WI38 (cell line): Measurements from ENCODE around the gene GTF2B.
"Not testable (repeated sequence)": the region's sequence is repeated elsewhere in the genome, so short reads cannot be mapped to it uniquely, and the experiment has no call there.

Source experiments
- H3K4me3 ChIP-seq: 2 replicates; pipeline ENCODE4 v1.5.1; 2011; ENCODE audit warnings: low read depth, mild to moderate bottlenecking, control low read depth, low read length
- TF ChIP-seq, protein P1 (sequence below): IDR thresholded peaks from 2 replicates; pipeline ENCODE4 v1.5.1; 2012; ENCODE audit warnings: low read depth, mild to moderate bottlenecking, control low read depth, low read length

Gene GTF2B

DNA sequence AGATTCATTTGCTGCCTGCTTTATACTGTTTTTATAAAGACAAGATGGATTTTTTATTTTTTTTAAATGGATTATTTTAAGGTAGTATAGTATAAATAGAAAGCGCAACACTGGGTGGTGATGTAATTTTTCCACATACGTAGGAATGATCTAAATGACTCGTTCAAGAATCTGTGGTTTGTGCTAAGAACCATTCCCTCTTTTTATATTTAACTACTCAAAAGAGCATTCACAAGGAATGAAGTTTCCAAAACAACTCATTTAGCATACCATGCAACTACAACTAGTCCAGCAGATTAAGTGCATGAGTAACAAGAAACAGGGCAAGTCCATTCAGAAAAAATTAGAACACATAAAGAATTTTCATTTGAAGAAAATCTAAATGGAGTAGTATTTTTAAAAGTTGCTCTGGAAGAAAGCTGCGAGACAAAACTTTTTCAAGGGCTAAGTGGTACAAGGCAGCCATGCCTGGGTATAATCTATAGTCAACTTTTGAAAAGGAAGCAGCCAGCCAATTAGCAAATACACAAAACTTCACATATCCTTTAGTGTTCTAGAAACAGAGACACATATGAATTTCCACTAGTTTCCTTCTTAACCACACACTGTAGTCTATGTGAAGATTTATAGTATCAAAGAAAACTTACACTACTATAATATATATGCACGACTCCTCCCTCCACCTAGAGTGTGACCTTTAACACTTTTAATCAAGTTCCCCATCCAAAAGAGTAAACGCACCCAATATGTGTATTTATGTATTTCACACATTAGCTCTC is 23.4 kb downstream of the GTF2B start:
- TF ChIP-seq, protein P1, sequence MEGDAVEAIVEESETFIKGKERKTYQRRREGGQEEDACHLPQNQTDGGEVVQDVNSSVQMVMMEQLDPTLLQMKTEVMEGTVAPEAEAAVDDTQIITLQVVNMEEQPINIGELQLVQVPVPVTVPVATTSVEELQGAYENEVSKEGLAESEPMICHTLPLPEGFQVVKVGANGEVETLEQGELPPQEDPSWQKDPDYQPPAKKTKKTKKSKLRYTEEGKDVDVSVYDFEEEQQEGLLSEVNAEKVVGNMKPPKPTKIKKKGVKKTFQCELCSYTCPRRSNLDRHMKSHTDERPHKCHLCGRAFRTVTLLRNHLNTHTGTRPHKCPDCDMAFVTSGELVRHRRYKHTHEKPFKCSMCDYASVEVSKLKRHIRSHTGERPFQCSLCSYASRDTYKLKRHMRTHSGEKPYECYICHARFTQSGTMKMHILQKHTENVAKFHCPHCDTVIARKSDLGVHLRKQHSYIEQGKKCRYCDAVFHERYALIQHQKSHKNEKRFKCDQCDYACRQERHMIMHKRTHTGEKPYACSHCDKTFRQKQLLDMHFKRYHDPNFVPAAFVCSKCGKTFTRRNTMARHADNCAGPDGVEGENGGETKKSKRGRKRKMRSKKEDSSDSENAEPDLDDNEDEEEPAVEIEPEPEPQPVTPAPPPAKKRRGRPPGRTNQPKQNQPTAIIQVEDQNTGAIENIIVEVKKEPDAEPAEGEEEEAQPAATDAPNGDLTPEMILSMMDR: no peak
- H3K4me3 ChIP-seq: no peak overlapping the region

GRCh38 chr1:88851303-88852063 is 39.9 kb downstream of the GTF2B start:
- H3K4me3 ChIP-seq: no peak overlapping the region
- TF ChIP-seq, protein P1: no peak

GRCh38 chr1:88847643-88848042 is 43.7 kb downstream of the GTF2B start:
- TF ChIP-seq, protein P1: no peak
- H3K4me3 ChIP-seq: no peak overlapping the region

DNA sequence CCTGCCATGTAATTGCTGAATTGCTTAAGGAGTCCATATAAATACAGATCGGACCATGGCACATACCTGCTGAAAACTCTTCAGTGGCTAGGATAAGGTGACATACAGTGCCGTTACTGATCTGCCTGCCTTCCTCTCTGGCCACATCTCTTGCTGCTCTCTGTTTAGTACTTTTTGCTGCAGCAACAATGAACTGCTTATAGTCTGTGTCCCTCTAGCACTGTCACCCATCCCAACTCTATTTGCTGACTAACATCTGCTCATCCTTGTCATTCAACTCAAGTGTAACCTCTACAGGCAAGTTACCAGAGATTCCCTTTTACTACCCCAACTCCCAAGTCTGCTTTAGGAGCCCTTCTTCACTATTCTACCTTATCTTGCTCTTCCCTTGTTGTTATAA is 65.6 kb downstream of the GTF2B start:
- no peak overlapping the region for H3K4me3 ChIP-seq
- TF ChIP-seq, protein P1: no peak

DNA sequence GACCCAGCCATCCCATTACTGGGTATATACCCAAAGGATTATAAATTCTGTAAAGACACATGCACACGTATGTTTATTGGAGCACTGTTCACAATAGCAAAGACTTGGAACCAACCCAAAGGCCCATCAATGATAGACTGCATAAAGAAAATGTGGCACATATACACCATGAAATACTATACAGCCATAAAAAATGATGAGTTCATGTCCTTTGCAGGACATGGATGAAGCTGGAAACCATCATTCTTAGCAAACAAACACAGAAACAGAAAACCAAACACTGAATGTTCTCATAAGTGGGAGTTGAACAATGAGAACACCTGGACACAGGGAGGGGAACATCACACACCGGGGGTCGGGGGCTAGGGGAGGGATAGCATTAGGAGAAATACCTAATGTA is 71.7 kb downstream of the GTF2B start:
- H3K4me3 ChIP-seq: not testable (repeated sequence)

DNA sequence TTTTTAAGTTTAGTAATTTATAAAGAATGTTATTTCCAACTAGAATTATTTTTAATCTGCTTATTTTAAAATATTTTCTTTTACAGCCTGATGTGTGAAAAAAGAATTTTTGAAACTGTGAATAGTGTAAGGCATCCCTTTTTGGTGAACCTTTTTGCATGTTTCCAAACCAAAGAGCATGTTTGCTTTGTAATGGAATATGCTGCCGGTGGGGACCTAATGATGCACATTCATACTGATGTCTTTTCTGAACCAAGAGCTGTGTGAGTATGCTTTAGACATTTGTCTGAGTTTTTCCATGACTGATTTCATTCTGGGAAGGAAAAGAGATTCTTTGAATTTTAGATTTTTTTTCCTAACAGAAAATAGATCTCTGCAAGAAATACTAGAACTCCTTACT is 77.9 kb downstream of the GTF2B start:
- TF ChIP-seq, protein P1: no peak
- H3K4me3 ChIP-seq: no peak overlapping the region

GRCh38 chr1:88812366-88812765 is 79.0 kb downstream of the GTF2B start:
- no peak overlapping the region for H3K4me3 ChIP-seq
- TF ChIP-seq, protein P1: no peak
